MCF 10A (cell line): Measurements from ENCODE around the gene SBSN. TPM values are rescaled to one million over a fixed set of nuclear protein-coding genes. Genes with fewer than 3 reads are reported as not detected.

ENCODE experiments used
- BruUV-seq: library from RNA; stranded (reverse); fragments of 400-500 nt; replicated peaks from 2 replicates; lab custom pipeline; 2021; lab: Mats Ljungman, UMichigan
- CTCF ChIA-PET: fragments of 300-600 bp; sonication (Branson Sonifier 250); formaldehyde crosslinking; extraction: SDS; loops from one replicate; lab custom pipeline; 2021; ENCODE audit warnings: antibody characterized with exemption, inconsistent platforms; lab: Yijun Ruan, JAX
- POLR2A ChIA-PET: fragments of 300-600, 350-650 bp; sonication (Branson Sonifier 250); formaldehyde crosslinking; extraction: SDS; loops from one replicate; lab custom pipeline; 2020; ENCODE audit warnings: antibody characterized with exemption, inconsistent platforms; lab: Yijun Ruan, JAX
- DNase-seq: peaks from one replicate; pipeline ENCODE4 v3.0.0-alpha.2; 2018; ENCODE audit not compliant: unreplicated experiment
- H3K27ac Mint-ChIP-seq: one replicate; pipeline ENCODE4 v1.8.0; 2022; ENCODE audit warnings: mild to moderate bottlenecking, low read depth, mixed read lengths; ENCODE audit not compliant: unreplicated experiment
- H3K27me3 Mint-ChIP-seq: one replicate; pipeline ENCODE4 v1.8.0; 2022; ENCODE audit warnings: mixed read lengths; ENCODE audit not compliant: insufficient read depth, unreplicated experiment
- H3K36me3 Mint-ChIP-seq: one replicate; pipeline ENCODE4 v1.8.0; 2022; ENCODE audit warnings: mild to moderate bottlenecking, moderate library complexity, mixed read lengths; ENCODE audit not compliant: insufficient read depth, unreplicated experiment
- H3K4me1 Mint-ChIP-seq: one replicate; pipeline ENCODE4 v1.8.0; 2022; ENCODE audit warnings: mixed read lengths; ENCODE audit not compliant: insufficient read depth, unreplicated experiment
- H3K4me3 Mint-ChIP-seq: one replicate; pipeline ENCODE4 v1.8.0; 2022; ENCODE audit warnings: mild to moderate bottlenecking, moderate library complexity, mixed read lengths; ENCODE audit not compliant: unreplicated experiment
- H3K9me3 Mint-ChIP-seq: one replicate; pipeline ENCODE4 v1.8.0; 2022; ENCODE audit warnings: mixed read lengths; ENCODE audit not compliant: unreplicated experiment
- CTCF ChIP-seq: fragments of 200-600 bp; IDR thresholded peaks from one replicate; pipeline ENCODE4 v1.8.0; 2022; ENCODE audit warnings: antibody characterized with exemption, mild to moderate bottlenecking; ENCODE audit not compliant: unreplicated experiment
- intact Hi-C: fragments of 100-400 bp; cut with micrococcal nuclease; formaldehyde crosslinking; loops from 2 replicates; pipeline ENCODE4 v1.14.1; 2022
- total RNA-seq: library from RNA; stranded (reverse); gene quantifications from 2 replicates; pipeline ENCODE4 v1.2.3, GENCODE V29; 2022

The SBSN gene
- total RNA-seq, 1 experiment from 2014 or later, result not detected

GRCh38 chr19:35495107-35496064, 32.7 kb downstream of the SBSN start:
- no peak overlapping the region for H3K27ac Mint-ChIP-seq
- no TSS peak for BruUV-seq
- no peaks in the 10 kb centered on the region for H3K9me3 Mint-ChIP-seq
- no peaks in the 10 kb centered on the region for H3K36me3 Mint-ChIP-seq
- TF ChIP-seq CTCF, result peak; percentile 89
- peak; percentile 72 for DNase-seq
- ChIA-PET POLR2A (interaction anchor here (0.5 to 1.6 kb wide), 6 partner anchors 13 to 153 kb away, joined by 3 to 6 read pairs (median 4); no protein-coding TSS in a partner anchor), CTCF (interaction anchor here (0.5 to 7.4 kb wide), 45 partner anchors 9 to 681 kb away, joined by 3 to 108 read pairs (median 4); partner anchors contain the start of gene FFAR3)
- peak overlapping the region; percentile 49 for H3K4me3 Mint-ChIP-seq
- intact Hi-C loops, result loop anchor here (1.0 kb wide), 1 partner anchor 143 kb away; no protein-coding TSS in a partner anchor
- no peaks in the 10 kb centered on the region for H3K4me1 Mint-ChIP-seq
- peaks cover 27% of the 10 kb centered on the region for H3K27me3 Mint-ChIP-seq

GRCh38 chr19:35493971-35494370, 34.1 kb downstream of the SBSN start:
- no peak for DNase-seq
- no TSS peak for BruUV-seq
- H3K27ac Mint-ChIP-seq, result no peak overlapping the region
- no peaks in the 10 kb centered on the region for H3K36me3 Mint-ChIP-seq
- H3K4me1 Mint-ChIP-seq, result no peaks in the 10 kb centered on the region
- intact Hi-C loops, result no loop called here
- POLR2A ChIA-PET, result interaction anchor here (0.6 kb wide), 1 partner anchor 520 kb away, joined by 3 read pairs; the partner anchor contains the start of gene ALKBH6
- peaks cover 41% of the 10 kb centered on the region for H3K27me3 Mint-ChIP-seq
- no peak overlapping the region for H3K4me3 Mint-ChIP-seq
- H3K9me3 Mint-ChIP-seq, result no peaks in the 10 kb centered on the region
- CTCF ChIA-PET, result interaction anchor here (1.9 to 7.4 kb wide), 3 partner anchors 13 to 137 kb away, joined by 17 to 108 read pairs (median 20); partner anchors contain the start of gene FFAR3
- no peak for TF ChIP-seq CTCF

GRCh38 chr19:35491836-35492360, 36.2 kb downstream of the SBSN start:
- no peaks in the 10 kb centered on the region for H3K36me3 Mint-ChIP-seq
- ChIA-PET CTCF (interaction anchor here (0.5 to 7.4 kb wide), 5 partner anchors 15 to 636 kb away, joined by 3 to 108 read pairs (median 8); no protein-coding TSS in a partner anchor), POLR2A (interaction anchor here (0.6 to 1.4 kb wide), 3 partner anchors 17 to 181 kb away, joined by 4 read pairs; no protein-coding TSS in a partner anchor)
- no peak for TF ChIP-seq CTCF
- intact Hi-C loops, result no loop called here
- H3K4me1 Mint-ChIP-seq, result no peaks in the 10 kb centered on the region
- no peak overlapping the region for H3K27ac Mint-ChIP-seq
- DNase-seq, result no peak
- no TSS peak for BruUV-seq
- no peaks in the 10 kb centered on the region for H3K9me3 Mint-ChIP-seq
- no peak overlapping the region for H3K4me3 Mint-ChIP-seq
- peaks cover 62% of the 10 kb centered on the region for H3K27me3 Mint-ChIP-seq
